Lung (tissue), 12 donors: ENCODE results near the gene ACADS. TPM values are rescaled to one million over a fixed set of nuclear protein-coding genes. Genes with fewer than 3 reads are reported as not detected.

Experiments
- ATAC-seq: fragments of 200-7000 bp; cut with Tn5 transposase; one replicate; pipeline ENCODE4 v1.9.1; 2020; ENCODE audit warnings: moderate number of reproducible peaks; ENCODE audit not compliant: insufficient read depth, low FRiP score
- DNase-seq, 3 donors: peaks; one replicate each; pipeline ENCODE4 v3.0.0-alpha.2; 2013 to 2017
- H3K27ac ChIP-seq, 2 donors: one replicate each; pipeline ENCODE4 v1.5.1; 2013; ENCODE audit warnings: mild to moderate bottlenecking in 2 of 2, moderate library complexity in 2 of 2, control low read depth in 1 of 2, inconsistent platforms in 1 of 2, low read depth in 1 of 2, low read length in 1 of 2
- H3K27me3 ChIP-seq, 3 donors: one replicate each; pipeline ENCODE4 v1.5.1; 2013; ENCODE audit warnings: low read length in 2 of 3; ENCODE audit not compliant: control insufficient read depth in 3 of 3, insufficient read depth in 3 of 3
- H3K36me3 ChIP-seq, 4 donors: one replicate each; pipeline ENCODE4 v1.5.1; 2013; ENCODE audit warnings: low read length in 4 of 4, mild to moderate bottlenecking in 1 of 4, moderate library complexity in 1 of 4; ENCODE audit not compliant: control insufficient read depth in 4 of 4, insufficient read depth in 4 of 4
- H3K4me1 ChIP-seq, 5 donors: one replicate each; pipeline ENCODE4 v1.5.1; 2013; ENCODE audit warnings: low read length in 5 of 5, mild to moderate bottlenecking in 2 of 5, moderate library complexity in 1 of 5; ENCODE audit not compliant: control insufficient read depth in 5 of 5, insufficient read depth in 5 of 5
- H3K4me3 ChIP-seq: one replicate; pipeline ENCODE4 v1.5.1; 2013; ENCODE audit warnings: mild to moderate bottlenecking, control low read depth, moderate library complexity
- H3K9ac ChIP-seq, 2 donors: one replicate each; pipeline ENCODE4 v1.5.1; 2013; ENCODE audit warnings: low read length in 2 of 2, control low read depth in 1 of 2; ENCODE audit not compliant: insufficient read depth in 1 of 2
- H3K9me3 ChIP-seq, 4 donors: one replicate each; pipeline ENCODE4 v1.5.1; 2013; ENCODE audit warnings: low read length in 3 of 4, mild to moderate bottlenecking in 1 of 4, moderate library complexity in 1 of 4; ENCODE audit not compliant: control insufficient read depth in 4 of 4, insufficient read depth in 3 of 4
- WGBS, 2 donors: extraction: QIAGEN DNeasy Blood & Tissue Kit; methylation state at CpG; one replicate each; pipeline ENCODE4 v1.1.7; 2013; 5-methylcytosine and 5-hydroxymethylcytosine counted together
- polyA plus RNA-seq, 2 donors: library from polyadenylated mRNA; stranded (reverse); fragments of 200-250 nt; gene quantifications; one replicate each; pipeline ENCODE4 v1.2.1, GENCODE V29; 2013
- total RNA-seq, 2 donors: library from RNA; depleted of rRNA in 1 of 2; stranded (reverse); fragments of >200 nt in 1 of 2; gene quantifications; one replicate each; pipeline ENCODE4 v1.2.1, GENCODE V29; 2014 to 2021
- TF ChIP-seq, protein P1 (sequence below): IDR thresholded peaks from 2 replicates; pipeline ENCODE4 v1.5.1; 2012; ENCODE audit warnings: mild to moderate bottlenecking; ENCODE audit errors: control extremely low read depth, extremely low read depth
- donor health status: control.
- donor health status: control.
- donor health status: Bipolar disorder and iron deficiency.
- donor health status: healthy.
- donor health status: DM: yes; HTN: yes; CAD: no.

The ACADS gene
- total and polyA plus RNA-seq, 4 donors, result 16.4 to 32.4 (median 27.0) TPM

DNA sequence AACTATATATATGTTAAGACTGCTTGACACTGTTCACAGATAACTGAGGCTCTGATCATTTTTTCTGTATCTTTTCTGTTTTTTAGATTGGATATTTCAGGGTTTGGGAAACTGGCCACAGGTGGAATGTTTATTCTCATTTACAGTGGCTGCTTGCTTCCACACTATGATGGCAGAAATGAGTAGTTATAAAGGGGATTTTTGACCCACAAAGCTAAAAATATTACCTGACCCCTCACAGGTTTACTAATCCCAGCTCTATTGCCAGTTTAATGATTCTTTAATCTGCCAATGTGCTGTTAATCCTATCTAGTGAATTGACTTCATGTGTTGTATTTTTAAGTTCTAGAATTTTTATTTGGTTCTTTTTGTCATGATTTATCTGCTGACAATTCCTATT lies 29.6 kb downstream of the ACADS start:
- no peak overlapping the region for H3K4me3 ChIP-seq
- no peaks in the 10 kb centered on the region for H3K4me1 ChIP-seq
- H3K36me3 ChIP-seq, result no peaks in the 10 kb centered on the region
- H3K9me3 ChIP-seq, result no peaks in the 10 kb centered on the region
- H3K27ac ChIP-seq, result no peak overlapping the region
- TF ChIP-seq, protein P1, sequence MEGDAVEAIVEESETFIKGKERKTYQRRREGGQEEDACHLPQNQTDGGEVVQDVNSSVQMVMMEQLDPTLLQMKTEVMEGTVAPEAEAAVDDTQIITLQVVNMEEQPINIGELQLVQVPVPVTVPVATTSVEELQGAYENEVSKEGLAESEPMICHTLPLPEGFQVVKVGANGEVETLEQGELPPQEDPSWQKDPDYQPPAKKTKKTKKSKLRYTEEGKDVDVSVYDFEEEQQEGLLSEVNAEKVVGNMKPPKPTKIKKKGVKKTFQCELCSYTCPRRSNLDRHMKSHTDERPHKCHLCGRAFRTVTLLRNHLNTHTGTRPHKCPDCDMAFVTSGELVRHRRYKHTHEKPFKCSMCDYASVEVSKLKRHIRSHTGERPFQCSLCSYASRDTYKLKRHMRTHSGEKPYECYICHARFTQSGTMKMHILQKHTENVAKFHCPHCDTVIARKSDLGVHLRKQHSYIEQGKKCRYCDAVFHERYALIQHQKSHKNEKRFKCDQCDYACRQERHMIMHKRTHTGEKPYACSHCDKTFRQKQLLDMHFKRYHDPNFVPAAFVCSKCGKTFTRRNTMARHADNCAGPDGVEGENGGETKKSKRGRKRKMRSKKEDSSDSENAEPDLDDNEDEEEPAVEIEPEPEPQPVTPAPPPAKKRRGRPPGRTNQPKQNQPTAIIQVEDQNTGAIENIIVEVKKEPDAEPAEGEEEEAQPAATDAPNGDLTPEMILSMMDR, result no peak
- H3K9ac ChIP-seq, result no peak overlapping the region
- DNase-seq, result no peak
- no peak for ATAC-seq
- H3K27me3 ChIP-seq, result no peaks in the 10 kb centered on the region

DNA sequence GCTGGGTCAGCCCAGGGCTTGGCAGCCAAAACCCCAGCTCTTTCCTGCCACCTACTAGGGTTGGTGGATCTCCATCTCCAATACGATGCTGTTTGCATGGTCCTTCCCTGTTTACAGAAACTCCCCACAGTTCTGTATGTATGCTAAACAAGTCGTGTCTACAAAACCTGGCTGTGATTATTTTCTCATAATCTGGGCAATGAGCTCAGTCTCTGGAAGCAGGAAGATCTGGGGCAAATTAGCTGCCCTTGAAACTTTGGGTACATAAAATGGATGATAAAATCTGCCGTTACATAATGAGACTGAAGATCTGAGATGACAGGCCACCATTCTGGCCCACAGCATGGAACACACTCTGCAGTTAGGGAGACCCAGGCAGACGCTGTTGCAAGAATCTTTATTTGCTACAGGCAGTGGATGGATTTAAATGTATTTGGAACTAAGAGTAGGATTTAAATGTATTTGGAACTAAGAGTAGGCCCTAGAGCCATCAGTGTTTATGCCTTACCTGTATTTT lies 31.7 kb downstream of the ACADS start:
- H3K27me3 ChIP-seq, result no peaks in the 10 kb centered on the region
- 76 to 78% methylated on average over 4 of the region's 4 CpGs for WGBS, 2 donors
- no peaks in the 10 kb centered on the region for H3K9me3 ChIP-seq
- TF ChIP-seq, protein P1, result no peak
- H3K4me1 ChIP-seq, result peaks cover 0 to 11% (median 0%) of the 10 kb centered on the region in 5 donors
- no peak overlapping the region for H3K27ac ChIP-seq
- no peak overlapping the region for H3K4me3 ChIP-seq
- no peak for DNase-seq
- ATAC-seq, result no peak
- peaks cover 0 to 7% (median 5%) of the 10 kb centered on the region in 4 donors for H3K36me3 ChIP-seq
- H3K9ac ChIP-seq, result no peak overlapping the region

DNA sequence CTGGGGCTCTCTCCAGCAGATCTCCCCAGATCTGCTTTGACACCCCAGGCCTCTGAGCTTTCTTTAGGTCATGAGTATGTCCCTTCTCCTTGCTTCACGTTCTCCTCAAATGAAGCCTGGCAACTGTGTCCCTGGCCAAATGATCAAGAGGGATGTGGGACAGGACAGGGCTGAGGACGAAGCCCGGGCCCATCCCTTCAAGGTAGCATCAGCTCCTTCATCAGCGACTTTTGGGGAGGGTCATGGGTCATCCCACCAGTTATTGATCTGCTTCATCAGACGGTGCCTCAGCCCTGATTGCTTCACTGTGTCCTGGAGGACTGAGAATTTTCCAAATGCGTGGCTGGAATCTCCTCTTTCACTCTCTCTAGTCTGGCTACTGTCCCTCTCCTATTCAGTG lies 32.3 kb downstream of the ACADS start:
- Histone ChIP-seq H3K27ac (no peak overlapping the region), H3K9me3 (no peaks in the 10 kb centered on the region), H3K9ac (no peak overlapping the region), H3K27me3 (no peaks in the 10 kb centered on the region), H3K36me3 (peaks cover 2 to 8% (median 7%) of the 10 kb centered on the region in 4 donors), H3K4me3 (no peak overlapping the region), H3K4me1 (peaks cover 0 to 11% (median 0%) of the 10 kb centered on the region in 5 donors)
- ATAC-seq, result no peak
- 95% methylated on average over 6 of the region's 6 CpGs for WGBS, 2 donors
- DNase-seq, result no peak
- TF ChIP-seq, protein P1, result no peak
